HG02571 (cell line): ENCODE results near the gene TOX4.
"Not testable (repeated sequence)": the region's sequence is repeated elsewhere in the genome, so short reads cannot be mapped to it uniquely, and the experiment has no call there.

Source experiments
- ATAC-seq: cut with Tn5 transposase; IDR thresholded peaks from one replicate; pipeline ENCODE4 v1.9.1; 2021; ENCODE audit warnings: mild to moderate bottlenecking, moderate library complexity; ENCODE audit not compliant: unreplicated experiment

Gene TOX4

GRCh38 chr14:21533294-21533693 lies 56.3 kb downstream of the TOX4 start:
- ATAC-seq: no peak

- ATAC-seq: no peak
These were observed 57.6 kb downstream of the TOX4 start for GRCh38 chr14:21534576-21534975.

GRCh38 chr14:21535545-21536417 lies 58.8 kb downstream of the TOX4 start:
- no peak for ATAC-seq

GRCh38 chr14:21536418-21537089 lies 59.6 kb downstream of the TOX4 start:
- no peak for ATAC-seq

GRCh38 chr14:21537090-21537424 lies 60.1 kb downstream of the TOX4 start:
- no peak for ATAC-seq

- no peak for ATAC-seq
These were observed 62.4 kb downstream of the TOX4 start for GRCh38 chr14:21539189-21539940.

GRCh38 chr14:21541413-21542074 lies 64.5 kb downstream of the TOX4 start:
- no peak for ATAC-seq

- ATAC-seq: no peak
These were observed 66.5 kb downstream of the TOX4 start for GRCh38 chr14:21543521-21543960.

GRCh38 chr14:21543963-21544362 lies 67.0 kb downstream of the TOX4 start:
- ATAC-seq: no peak

GRCh38 chr14:21544588-21544987 lies 67.6 kb downstream of the TOX4 start:
- not testable (repeated sequence) for ATAC-seq
